Measurements from ENCODE around the gene LRBA.
A peak's percentile ranks its signal among the peaks of the same experiment; 100 is the strongest.

LRBA gene

DNA sequence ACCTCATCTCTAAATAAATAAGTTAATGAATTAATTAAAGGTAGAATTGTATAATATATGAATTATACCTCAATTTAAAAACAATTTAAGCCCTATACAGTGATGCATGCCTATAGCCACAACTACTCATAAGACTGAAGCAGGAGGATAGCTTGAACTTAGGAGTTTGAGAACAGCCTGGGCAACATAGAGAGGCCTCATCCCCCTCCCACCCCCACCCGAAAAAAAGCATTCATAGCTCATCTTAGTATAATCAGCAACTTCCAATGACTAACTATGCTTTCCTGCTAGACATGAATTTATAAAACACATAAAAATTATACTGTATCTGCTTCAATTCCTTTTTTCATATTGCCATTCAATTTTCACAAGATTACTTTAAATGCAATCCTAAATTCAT, 1.6 kb downstream of the LRBA start:
- Histone ChIP-seq H3K27ac (ENCODE audit: low read depth, low read length, poor library complexity, severe bottlenecking) (peak overlapping the region; percentile 75), H3K36me3 (ENCODE audit: insufficient read depth, low read length) (peaks cover 16% of the 10 kb centered on the region), H3K4me1 (ENCODE audit: insufficient read depth, low read length, severe bottlenecking) (peaks cover 33% of the 10 kb centered on the region), H3K9me2 (ENCODE audit: low read depth, low read length) (no peaks in the 10 kb centered on the region), H2AFZ (ENCODE audit: low read length) (no peak overlapping the region), H3K4me3 (ENCODE audit: low read depth, low read length, poor library complexity, severe bottlenecking) (peak overlapping the region; percentile 89), H3F3A (ENCODE audit: insufficient read depth, low read length) (no peaks in the 10 kb centered on the region), H3K4me2 (ENCODE audit: low read length) (peak overlapping the region; percentile 86), H3K79me2 (ENCODE audit: insufficient read depth, low read length) (peaks cover 38% of the 10 kb centered on the region), H3K27me3 (ENCODE audit: insufficient read depth, low read length) (no peaks in the 10 kb centered on the region), H3K9ac (ENCODE audit: low read length) (peak overlapping the region; percentile 94), H4K20me1 (ENCODE audit: insufficient read depth, low read length) (no peaks in the 10 kb centered on the region), H3K9me3 (ENCODE audit: low read length) (no peaks in the 10 kb centered on the region)
- TF ChIP-seq, protein P1, sequence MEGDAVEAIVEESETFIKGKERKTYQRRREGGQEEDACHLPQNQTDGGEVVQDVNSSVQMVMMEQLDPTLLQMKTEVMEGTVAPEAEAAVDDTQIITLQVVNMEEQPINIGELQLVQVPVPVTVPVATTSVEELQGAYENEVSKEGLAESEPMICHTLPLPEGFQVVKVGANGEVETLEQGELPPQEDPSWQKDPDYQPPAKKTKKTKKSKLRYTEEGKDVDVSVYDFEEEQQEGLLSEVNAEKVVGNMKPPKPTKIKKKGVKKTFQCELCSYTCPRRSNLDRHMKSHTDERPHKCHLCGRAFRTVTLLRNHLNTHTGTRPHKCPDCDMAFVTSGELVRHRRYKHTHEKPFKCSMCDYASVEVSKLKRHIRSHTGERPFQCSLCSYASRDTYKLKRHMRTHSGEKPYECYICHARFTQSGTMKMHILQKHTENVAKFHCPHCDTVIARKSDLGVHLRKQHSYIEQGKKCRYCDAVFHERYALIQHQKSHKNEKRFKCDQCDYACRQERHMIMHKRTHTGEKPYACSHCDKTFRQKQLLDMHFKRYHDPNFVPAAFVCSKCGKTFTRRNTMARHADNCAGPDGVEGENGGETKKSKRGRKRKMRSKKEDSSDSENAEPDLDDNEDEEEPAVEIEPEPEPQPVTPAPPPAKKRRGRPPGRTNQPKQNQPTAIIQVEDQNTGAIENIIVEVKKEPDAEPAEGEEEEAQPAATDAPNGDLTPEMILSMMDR (IDR thresholded peaks at IDR 0.05; ENCODE audit: low read length) = no peak
- TF ChIP-seq EZH2 (IDR thresholded peaks at IDR 0.05; ENCODE audit: borderline replicate concordance, low read length) = no peak

DNA sequence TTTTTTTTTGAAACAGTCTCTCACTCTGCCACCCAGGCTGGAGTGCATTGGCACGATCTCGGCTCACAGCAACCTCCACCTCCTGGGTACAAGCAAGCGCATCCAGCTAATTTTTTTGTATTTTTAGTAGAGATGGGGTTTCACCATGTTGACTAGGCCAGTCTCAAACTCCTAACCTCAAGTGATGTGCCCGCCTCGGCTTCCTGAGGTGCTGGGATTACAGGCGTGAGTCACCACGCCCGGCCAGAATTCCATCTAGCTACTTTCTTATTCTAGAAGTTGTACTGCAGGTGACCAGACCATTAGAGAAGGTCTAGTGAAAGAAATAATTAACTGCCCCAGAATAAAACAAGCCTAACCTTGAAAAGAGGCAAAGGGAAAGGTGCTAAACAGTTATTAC, 2.3 kb downstream of the LRBA start:
- Histone ChIP-seq H3K9ac (ENCODE audit: low read length) (peak overlapping the region; percentile 94), H3K79me2 (ENCODE audit: insufficient read depth, low read length) (peaks cover 41% of the 10 kb centered on the region), H4K20me1 (ENCODE audit: insufficient read depth, low read length) (no peaks in the 10 kb centered on the region), H3K36me3 (ENCODE audit: insufficient read depth, low read length) (peaks cover 20% of the 10 kb centered on the region), H3K9me2 (ENCODE audit: low read depth, low read length) (no peaks in the 10 kb centered on the region), H3K4me1 (ENCODE audit: insufficient read depth, low read length, severe bottlenecking) (peaks cover 33% of the 10 kb centered on the region), H3K4me3 (ENCODE audit: low read depth, low read length, poor library complexity, severe bottlenecking) (peak overlapping the region; percentile 89), H3K9me3 (ENCODE audit: low read length) (no peaks in the 10 kb centered on the region), H2AFZ (ENCODE audit: low read length) (no peak overlapping the region), H3K4me2 (ENCODE audit: low read length) (peak overlapping the region; percentile 86), H3K27ac (ENCODE audit: low read depth, low read length, poor library complexity, severe bottlenecking) (peak overlapping the region; percentile 60), H3K27me3 (ENCODE audit: insufficient read depth, low read length) (no peaks in the 10 kb centered on the region), H3F3A (ENCODE audit: insufficient read depth, low read length) (no peaks in the 10 kb centered on the region)
- TF ChIP-seq EZH2 (IDR thresholded peaks at IDR 0.05; ENCODE audit: borderline replicate concordance, low read length) = no peak
- TF ChIP-seq, protein P1 (IDR thresholded peaks at IDR 0.05; ENCODE audit: low read length) = no peak

DNA sequence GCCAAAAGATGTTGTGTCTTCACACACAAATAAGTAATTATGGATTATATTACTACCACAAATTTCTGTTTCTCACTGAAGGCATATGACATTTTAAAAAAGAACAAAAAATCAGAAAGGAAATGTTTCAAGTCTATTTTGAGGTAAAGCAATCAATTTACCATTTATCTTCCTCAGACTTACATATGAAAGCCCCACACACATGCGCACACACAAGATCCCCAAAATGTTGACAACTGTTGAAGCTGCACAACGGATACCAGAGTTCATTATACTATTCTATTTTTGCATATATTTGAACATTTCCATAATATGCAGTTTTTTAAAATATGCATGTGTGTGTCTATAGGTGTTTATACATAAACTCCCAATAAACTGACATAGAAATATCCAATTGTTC, 2.7 kb downstream of the LRBA start:
- Histone ChIP-seq H3K4me2 (ENCODE audit: low read length) (peak overlapping the region; percentile 86), H3K27ac (ENCODE audit: low read depth, low read length, poor library complexity, severe bottlenecking) (no peak overlapping the region), H3K4me1 (ENCODE audit: insufficient read depth, low read length, severe bottlenecking) (peaks cover 33% of the 10 kb centered on the region), H3K79me2 (ENCODE audit: insufficient read depth, low read length) (peaks cover 41% of the 10 kb centered on the region), H3K9ac (ENCODE audit: low read length) (peak overlapping the region; percentile 94; the same call in 1 of the 2 replicates), H3K9me3 (ENCODE audit: low read length) (no peaks in the 10 kb centered on the region), H3K9me2 (ENCODE audit: low read depth, low read length) (no peaks in the 10 kb centered on the region), H3K4me3 (ENCODE audit: low read depth, low read length, poor library complexity, severe bottlenecking) (peak overlapping the region; percentile 89), H3K36me3 (ENCODE audit: insufficient read depth, low read length) (peaks cover 20% of the 10 kb centered on the region), H4K20me1 (ENCODE audit: insufficient read depth, low read length) (no peaks in the 10 kb centered on the region), H3K27me3 (ENCODE audit: insufficient read depth, low read length) (no peaks in the 10 kb centered on the region), H2AFZ (ENCODE audit: low read length) (no peak overlapping the region), H3F3A (ENCODE audit: insufficient read depth, low read length) (no peaks in the 10 kb centered on the region)
- TF ChIP-seq, protein P1 (IDR thresholded peaks at IDR 0.05; ENCODE audit: low read length) = no peak
- no peak for TF ChIP-seq EZH2 (IDR thresholded peaks at IDR 0.05; ENCODE audit: borderline replicate concordance, low read length)

Data from OCI-LY1 (cell line).